Limb (tissue), 2 donors: ENCODE data around the gene NBEAL2.

ENCODE experiments used
- DNase-seq, 2 donors: peaks; one replicate each; pipeline ENCODE4 v3.0.0-alpha.2; 2016; ENCODE audit errors: extremely low spot score in 2 of 2

NBEAL2 gene

GRCh38 chr3:46944191-46944590 is 35.3 kb upstream of the NBEAL2 start:
- DNase-seq: no peak

GRCh38 chr3:46946416-46946815 is 33.0 kb upstream of the NBEAL2 start:
- no peak for DNase-seq

- DNase-seq: no peak
These were observed 32.5 kb upstream of the NBEAL2 start for GRCh38 chr3:46946856-46947545.

GRCh38 chr3:46947546-46947901 is 31.9 kb upstream of the NBEAL2 start:
- no peak for DNase-seq

- DNase-seq: no peak
These were observed 31.3 kb upstream of the NBEAL2 start for GRCh38 chr3:46947981-46948791.

GRCh38 chr3:46948830-46949671 is 30.4 kb upstream of the NBEAL2 start:
- no peak for DNase-seq

GRCh38 chr3:46950177-46950576 is 29.3 kb upstream of the NBEAL2 start:
- DNase-seq: no peak

- no peak for DNase-seq
These were observed 28.7 kb upstream of the NBEAL2 start for GRCh38 chr3:46950650-46951241.

- no peak for DNase-seq
These were observed 26.7 kb upstream of the NBEAL2 start for GRCh38 chr3:46952813-46953212.

- DNase-seq: no peak
These were observed 26.0 kb upstream of the NBEAL2 start for GRCh38 chr3:46953234-46954010.

GRCh38 chr3:46954178-46954577 is 25.3 kb upstream of the NBEAL2 start:
- no peak for DNase-seq

GRCh38 chr3:46955157-46955556 is 24.3 kb upstream of the NBEAL2 start:
- no peak for DNase-seq

GRCh38 chr3:46955801-46956259 is 23.6 kb upstream of the NBEAL2 start:
- DNase-seq: no peak

- no peak for DNase-seq
These were observed 22.2 kb upstream of the NBEAL2 start for GRCh38 chr3:46957092-46957820.

- DNase-seq: no peak
These were observed 20.9 kb upstream of the NBEAL2 start for GRCh38 chr3:46958467-46959160.

GRCh38 chr3:46959161-46959511 is 20.3 kb upstream of the NBEAL2 start:
- no peak for DNase-seq

GRCh38 chr3:46960081-46960701 is 19.3 kb upstream of the NBEAL2 start:
- DNase-seq: no peak

- DNase-seq: no peak
These were observed 18.6 kb upstream of the NBEAL2 start for GRCh38 chr3:46960835-46961234.

- DNase-seq: no peak
These were observed 17.0 kb upstream of the NBEAL2 start for GRCh38 chr3:46962427-46962826.
